Stimulated activated naive CD4-positive, alpha-beta T cell treated with Interleukin-2 at 50 U/mL for 16 hours (primary cell): Measurements from ENCODE around the gene TMEM95.

ENCODE experiments used
- DNase-seq: peaks from one replicate; lab custom pipeline; 2025; lab: John Stamatoyannopoulos, UW

TMEM95 gene

DNA sequence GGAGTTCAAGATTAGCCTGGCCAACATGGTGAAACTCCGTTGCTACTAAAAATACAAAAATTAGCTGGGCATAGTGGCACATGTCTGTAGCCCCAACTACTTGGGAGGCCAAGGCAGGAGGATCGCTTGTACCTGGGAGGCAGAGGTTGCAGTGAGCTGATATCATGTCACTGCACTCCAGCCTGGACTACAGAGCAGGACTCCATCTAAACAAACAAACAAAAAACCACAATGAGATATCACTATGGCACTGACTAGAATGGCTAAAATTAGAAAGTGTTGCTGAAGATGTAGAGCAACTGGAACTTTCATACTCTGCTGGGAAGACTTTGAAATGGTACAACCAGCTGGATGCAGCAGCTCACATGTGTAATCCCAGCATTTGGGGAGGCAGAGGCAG, 19.4 kb downstream of the TMEM95 start:
- DNase-seq, result no peak

DNA sequence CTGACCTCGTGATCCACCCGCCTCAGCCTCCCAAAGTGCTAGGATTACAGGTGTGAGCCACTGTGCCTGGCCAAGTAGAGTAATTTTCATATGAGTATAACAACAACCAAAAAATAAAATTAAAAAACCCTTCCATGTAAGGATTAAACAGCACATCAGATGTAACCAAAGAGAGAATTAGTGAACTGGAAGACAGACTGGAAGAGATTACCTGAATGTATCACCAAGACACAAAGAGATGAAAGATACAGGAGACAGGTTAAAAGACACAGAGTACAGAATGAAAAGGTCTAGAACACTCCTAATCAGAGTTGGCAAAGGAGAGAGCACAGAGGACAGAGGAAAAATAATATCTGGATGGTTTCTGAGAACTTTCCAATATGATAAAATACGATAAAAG, 24.2 kb downstream of the TMEM95 start:
- no peak for DNase-seq

DNA sequence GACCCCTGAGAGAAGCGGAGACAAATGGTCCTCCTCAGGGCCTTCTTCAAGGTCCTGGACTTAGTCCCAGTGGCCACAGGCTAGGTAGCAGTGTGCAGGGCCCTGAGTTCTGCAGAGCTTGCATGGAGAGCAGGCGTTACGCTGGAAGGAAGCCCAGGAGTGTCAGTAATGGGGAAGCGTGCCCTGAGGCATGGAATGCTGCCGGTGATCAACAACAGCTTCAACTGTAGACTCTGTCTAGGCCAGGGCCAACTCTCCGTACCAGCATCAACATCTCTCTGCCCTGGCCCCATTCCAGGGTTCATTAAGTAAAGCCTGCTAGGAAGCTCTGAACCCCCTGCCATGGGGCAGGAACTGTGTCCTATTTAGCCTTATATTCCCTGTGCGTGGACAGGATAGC, 25.4 kb downstream of the TMEM95 start:
- no peak for DNase-seq

DNA sequence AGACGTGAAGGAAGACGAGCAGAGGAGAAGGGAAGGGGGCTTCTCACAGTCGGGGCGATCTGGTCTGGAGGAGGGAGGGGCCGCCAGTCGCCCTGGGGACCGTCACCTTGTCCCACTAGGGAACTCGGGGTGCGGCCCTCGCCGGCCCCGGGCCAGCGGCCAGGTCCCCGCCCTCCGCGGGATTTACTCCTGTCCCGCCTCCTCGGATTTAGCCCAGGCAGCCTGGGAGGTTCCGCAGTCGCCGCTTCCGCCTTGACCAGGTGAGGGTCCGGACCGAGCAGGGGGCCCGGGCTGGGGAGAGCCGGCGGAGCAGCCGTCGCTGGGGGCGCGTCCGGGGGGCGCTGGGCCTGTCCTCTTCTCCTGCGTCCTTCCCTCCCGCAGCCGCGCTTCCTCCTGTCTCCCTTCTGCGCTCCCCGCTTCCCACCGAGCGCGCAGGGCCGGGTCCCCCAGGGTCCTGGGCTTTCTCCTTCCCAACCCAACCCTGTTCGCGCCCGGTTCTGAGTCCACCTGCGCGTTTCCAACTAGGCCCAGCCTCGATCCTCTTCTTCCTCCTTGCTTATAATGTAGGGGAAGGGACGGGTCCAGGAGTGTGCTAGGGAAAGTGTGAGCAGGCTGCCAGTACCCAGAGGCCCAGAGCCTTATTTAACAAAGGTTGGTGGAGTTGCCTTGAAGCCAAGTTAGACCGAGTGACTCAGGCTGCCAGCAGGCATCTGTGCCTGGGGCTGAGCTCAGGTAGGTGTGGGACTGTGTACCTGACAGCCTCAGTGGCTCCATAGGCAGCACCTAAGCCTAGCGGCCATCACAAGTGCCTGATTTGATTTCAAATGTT, 26.1 kb downstream of the TMEM95 start, which contains the start of gene TNK1:
Gene TNK1 (plus strand): TSS at position 235 of the 829 bp plus-strand sequence. CDS start 1,838 bp downstream, outside the sequence.
- DNase-seq, result no peak

DNA sequence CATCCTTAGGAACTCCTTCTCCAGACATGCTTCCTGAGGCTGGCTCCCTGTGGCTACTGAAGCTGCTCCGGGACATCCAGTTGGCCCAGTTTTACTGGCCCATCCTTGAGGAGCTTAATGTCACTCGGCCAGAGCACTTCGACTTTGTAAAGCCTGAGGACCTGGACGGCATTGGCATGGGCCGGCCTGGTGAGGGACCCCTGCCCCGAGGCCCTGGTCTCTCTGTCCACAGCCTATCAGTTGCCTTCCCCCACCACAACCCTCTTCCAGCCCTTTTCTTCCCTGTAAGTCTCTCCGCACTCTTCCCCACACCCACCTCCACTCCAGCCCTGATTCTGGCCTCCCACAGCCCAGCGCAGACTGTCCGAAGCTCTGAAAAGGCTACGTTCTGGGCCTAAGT, 27.9 kb downstream of the TMEM95 start:
- DNase-seq, result no peak

DNA sequence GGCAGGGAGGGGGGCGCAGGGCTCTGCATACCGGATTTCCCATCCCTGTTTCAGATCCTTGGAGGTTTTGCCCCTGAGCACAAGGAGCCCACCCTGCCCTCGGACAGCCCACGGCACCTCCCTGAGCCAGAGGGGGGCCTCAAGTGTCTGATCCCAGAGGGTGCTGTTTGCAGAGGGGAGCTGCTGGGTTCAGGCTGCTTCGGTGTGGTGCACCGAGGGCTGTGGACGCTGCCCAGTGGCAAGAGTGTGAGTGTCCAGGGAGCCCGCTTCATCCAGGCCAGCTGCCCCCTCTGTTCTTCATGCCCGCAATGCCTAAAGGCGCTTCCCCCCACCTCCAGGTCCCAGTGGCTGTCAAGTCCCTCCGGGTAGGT, 28.4 kb downstream of the TMEM95 start:
- DNase-seq, result no peak

DNA sequence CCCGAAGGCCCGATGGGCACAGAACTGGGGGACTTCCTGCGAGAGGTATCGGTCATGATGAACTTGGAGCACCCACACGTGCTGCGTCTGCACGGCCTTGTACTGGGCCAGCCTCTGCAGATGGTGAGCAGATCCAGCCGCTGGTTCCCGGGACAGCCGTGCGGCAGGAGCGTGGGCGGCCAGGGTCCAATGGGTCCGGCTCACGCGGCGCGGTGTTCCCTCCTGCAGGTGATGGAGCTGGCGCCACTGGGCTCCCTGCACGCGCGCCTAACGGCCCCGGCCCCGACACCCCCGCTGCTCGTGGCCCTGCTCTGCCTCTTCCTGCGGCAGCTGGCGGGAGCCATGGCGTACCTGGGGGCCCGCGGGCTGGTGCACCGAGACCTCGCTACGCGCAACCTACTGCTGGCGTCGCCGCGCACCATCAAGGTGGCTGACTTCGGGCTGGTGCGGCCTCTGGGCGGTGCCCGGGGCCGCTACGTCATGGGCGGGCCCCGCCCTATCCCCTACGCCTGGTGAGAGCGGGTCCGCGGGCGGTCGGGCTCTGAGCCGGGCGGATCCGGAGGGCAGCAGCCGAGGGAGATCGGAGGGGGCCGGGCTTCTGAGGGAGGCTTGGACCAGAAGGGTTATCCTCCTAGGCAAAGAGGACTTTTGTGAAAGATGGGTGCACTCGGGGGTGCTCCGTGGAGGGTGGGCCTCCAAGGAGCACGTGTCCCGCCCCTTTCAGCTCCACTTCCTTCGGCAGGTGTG, 29.0 kb downstream of the TMEM95 start:
- DNase-seq, result peak; percentile 71

DNA sequence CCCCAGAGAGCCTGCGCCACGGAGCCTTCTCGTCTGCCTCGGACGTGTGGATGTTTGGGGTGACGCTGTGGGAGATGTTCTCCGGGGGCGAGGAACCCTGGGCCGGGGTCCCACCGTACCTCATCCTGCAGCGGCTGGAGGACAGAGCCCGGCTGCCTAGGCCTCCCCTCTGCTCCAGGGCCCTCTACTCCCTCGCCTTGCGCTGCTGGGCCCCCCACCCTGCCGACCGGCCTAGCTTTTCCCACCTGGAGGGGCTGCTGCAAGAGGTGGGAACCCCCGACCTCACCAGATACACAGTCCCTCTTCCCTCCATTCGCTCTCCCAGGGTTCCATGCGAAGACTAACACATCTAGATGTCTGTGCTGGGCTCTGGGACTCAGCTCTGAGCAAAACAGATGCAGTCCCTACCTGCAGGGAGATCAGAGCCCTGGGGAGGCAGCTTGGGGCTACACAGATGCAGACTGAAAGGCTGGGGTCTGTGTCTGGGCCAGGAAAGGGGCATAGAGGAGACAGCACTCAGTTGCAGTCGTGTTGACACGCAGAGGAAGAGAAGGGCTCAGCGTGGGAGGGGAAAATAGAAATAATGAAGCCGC, 29.6 kb downstream of the TMEM95 start:
- no peak for DNase-seq

DNA sequence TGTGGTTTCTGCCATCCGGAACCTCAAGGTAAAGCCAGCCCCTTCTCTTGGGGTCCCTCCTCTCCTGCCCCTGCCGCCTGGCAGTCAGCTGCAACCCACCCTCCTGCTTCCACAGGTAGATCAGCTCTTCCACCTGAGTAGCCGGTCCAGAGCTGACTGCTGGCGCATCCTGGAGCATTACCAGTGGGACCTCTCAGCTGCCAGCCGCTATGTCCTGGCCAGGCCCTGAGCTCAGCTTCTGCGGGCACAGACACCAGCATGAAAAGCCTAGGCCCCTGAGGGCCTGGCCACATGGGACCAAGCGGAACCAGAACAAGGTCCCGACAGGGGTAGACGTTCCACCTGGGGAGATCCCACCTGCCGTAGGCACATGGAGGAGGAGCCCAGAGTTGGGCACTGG, 33.9 kb downstream of the TMEM95 start:
- DNase-seq, result no peak

DNA sequence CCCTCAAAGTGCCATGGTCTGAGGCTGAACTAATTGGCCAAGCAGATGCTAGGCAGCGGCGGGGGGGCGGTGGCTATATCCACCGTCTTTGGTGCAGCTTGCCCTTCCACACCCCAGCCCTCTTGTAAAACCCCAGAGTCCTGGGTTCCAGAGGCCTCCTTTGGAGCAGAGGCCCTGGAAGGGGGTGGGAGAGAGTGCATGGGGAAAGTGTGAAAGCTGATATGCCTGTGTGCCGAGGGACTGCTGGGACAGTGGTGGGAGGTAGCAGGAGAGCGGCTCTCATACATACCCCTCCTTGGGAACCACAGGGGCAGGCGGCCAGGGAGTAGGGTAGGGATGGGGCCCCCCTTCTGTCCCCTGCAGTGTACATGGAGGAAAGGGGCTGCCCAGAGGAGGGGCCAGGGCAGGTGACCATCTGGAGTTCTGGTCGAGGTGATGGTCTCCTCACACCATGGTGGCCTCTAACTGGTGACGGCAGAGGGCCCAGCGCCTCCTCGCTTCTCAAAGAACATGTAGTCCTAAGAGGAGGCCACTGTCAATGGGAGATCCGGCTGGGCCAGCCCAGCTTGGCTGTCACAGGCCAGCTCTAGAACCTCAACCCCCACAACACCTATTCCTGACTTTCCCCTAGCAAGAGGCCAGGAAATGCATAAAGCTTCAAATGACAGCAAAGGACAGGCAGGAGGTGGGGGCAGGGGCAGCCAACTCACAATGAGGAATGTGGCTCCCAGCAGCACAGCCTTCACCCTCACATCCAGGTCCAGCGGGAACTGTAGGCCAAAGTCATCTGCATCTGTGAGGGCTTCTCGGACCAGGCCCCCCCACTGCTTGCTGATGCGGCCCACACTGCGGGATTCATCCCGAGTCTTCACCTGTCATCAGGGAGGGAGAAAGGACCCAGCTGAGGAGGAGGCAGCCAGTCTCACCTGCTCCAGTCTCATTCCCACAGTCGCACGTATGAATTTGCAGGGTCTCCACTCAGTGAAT, 35.3 kb downstream of the TMEM95 start:
- no peak for DNase-seq

DNA sequence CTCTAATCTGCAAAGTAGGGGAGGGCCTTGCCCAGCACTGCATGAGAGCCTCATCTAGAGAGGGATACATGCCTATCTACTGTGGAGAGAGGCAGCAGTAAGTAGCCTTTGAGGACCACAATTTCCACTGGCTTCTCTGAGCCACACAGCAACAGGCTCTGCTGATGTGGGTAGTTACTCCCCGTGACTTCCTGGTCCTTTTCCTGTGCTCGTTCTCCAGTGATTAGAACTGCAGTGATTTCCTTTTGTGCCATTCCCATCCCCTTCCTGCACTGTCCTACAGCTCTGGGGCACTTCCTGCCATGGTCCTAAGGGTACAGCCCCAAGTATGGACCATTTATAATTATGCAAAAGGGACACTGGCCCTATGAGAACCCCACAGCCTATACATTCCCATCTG, 36.4 kb downstream of the TMEM95 start:
- DNase-seq, result no peak

DNA sequence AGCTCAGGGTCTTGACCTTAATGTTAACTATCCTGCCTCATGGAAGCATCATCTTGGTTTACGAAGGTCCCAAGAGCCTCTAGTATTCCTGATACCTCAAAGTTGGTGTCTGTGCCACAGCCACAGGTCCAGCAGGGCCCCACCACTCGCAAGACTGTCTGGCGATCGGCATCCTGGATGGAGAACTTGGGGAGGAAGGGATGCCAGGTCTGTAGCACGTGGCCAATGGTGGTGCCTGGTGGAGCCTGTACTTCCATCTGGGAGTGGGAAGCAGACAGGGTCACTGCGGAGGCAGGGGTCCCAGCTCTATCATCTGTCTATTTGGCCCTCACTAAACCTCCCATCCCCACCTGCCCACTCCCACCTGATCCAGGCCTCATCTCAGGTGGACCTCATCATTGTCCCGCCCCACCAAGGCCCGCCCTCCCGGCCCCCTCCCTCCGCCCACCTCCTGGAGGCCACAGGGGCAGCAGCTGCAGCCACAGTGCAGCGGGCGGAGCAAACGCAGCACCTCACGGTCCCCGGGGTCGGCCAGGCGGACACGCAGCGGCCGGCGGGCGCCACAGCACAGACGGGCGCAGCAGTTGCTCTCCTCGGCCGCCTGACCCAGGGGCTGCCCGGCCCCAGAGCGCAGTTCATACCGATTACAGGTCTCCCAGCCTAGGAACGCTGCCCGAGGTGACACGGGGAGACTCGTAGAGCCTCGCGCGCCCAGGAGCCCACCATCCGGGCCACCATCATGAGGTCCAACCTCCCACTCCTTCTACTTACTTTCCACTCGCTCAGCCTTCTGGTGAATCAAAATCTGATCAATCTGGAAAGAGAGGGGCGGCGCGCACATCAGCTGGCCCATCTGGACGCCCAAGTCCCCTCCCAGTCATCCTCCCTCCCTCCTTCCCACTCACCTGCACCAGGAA, 38.0 kb downstream of the TMEM95 start:
- DNase-seq, result no peak

DNA sequence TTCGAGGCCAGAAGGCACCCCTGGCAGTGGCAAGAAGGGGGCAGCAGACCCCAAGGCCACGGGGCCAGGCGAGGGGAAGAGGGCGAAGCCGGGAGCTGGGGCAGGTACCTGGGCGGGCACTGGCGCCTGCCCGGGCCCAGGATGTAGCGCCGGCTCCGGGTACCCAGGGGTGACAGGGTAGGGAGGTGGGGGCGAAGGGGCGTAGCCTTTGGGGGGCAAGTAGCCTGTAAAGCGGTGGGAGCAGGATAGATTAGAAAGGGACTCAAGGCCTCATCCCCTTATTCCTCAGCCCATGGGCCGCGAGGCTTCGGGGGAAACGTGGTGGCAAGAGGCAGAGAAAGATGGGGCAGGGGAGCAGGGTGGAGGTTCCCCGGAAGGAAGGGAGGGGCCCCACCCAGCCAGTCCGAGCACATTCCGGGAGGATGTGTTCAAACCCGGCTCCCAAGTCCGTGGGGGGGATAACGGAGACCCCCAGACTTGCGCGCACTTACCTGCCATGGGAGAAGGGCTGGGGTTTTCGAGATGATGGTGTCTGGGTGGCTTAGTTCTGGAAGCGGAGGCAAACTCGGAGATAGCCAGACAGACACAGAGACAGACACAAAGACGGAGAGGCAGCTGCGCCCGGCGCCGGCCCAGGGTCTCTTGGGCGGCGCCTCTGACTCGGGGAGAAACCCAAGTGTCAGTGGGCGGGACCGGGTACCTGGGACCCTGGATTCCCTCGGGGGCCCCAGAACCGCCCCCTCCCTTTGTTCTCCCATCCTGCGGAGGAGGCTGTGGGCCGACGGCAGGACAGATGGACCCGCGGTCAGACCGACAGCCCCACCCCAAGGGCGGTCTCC, 38.9 kb downstream of the TMEM95 start:
- peak; percentile 50 for DNase-seq

DNA sequence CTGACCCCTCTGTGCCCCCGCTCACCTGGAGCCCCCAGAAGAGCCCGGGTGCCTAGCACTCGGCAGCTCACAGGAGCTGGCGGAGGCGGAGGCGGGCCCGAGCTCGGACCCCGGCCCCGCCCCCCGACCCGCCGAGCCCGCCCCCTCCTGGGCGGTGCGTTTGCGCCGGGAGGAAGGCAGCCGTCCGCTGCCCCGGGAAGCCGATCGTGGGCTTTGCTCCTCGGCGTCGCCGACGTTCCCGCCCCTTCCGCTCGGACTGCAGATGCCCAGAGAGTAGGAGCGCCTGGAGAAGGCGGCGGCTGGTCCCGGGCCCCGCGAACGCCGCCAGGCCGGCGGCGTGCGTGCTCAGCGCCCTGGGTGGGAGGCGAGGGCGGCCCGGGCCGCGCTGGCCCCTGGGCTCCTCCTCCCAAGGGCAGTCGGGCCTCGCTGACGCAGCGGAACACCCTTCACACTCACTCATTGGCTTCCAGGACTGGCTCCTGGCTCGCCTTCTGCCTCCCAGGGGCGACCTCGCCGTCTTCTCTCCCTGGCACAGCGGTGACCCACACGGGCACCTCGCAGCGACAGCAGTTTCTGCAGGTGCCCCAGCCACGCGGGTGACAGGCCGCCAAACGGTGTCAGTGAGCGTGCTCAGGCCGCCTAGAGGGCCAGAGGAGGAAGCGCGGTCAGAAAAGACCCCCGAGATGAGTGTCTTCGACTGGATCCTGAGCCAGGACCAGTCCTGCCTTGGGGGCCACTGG, 39.7 kb downstream of the TMEM95 start, which contains the start of gene PLSCR3:
Gene PLSCR3 (minus strand): TSS at position 74 of the 740 bp plus-strand sequence. CDS start 415 bp downstream, outside the sequence.
- DNase-seq, result peak; percentile 77

DNA sequence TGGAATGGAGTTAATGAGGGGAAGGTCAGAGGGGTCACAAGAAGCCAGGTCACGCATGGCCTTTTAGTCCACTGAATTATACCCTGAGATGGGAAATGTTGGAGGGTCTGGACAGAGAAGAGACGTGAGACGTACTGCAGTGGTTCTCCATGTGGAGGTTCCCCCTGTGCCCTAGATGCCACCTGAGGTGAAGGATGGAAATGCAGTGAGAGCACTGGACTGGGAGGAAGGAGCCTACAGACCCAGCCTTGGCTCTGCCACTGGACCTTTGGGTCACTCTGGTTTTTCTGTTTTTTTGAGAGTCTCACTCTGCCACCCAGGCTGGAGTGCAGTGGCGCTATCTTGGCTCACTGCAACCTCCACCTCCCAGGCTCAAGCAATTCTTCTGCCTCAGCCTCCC, 41.2 kb downstream of the TMEM95 start:
- no peak for DNase-seq

DNA sequence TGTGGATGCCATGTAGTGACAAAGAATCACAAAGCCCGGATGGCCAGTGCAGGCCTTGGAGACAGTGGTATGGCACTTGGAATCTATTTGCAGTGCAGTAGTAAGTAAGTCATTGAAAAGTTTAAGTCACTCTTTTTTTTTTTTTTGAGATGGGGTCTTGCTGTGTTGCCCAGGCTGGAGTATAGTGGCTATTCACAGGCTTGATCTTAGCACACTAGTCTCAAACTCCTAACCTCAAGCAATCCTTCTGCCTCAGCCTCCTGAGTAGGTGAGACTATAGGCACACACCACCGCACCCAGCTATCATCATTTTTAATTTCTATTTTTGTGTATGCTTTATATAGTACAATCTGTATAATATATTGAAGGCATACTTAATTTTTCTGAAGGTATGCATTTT, 43.7 kb downstream of the TMEM95 start:
- DNase-seq, result no peak

DNA sequence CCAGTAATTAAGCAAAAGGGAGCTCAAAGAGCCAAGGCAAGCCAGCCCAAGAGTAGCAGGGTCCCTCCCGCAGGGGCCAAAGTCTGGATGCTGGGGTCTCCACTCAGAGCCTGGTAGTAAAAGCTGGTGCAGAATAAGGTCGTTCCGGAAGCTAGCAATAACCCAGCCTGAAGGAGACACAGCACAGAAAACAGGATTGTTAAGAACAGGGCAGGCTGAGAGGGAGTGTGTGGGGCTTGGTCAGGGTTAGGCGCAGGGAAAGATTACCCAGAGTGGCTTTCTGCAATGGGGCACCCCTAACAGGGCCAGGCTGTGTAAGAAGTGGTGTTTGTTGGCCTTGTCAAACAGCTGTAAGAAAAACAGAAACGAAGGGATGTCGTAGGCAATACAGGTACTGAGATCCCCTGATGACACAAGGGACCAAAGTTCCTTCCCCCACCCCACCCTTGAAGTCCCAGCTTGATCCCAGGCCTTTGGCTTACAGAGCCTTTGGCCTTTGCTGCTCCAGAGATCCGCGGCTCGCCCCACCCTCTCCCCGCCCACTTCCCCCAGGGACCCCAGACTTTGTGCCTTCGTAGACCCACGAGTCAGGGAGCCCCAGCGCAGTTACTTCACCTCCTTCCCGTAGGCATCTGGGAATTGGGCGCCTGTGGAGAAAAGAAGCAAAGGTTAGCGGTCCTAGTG, 48.2 kb downstream of the TMEM95 start:
- DNase-seq, result peak; percentile 15

DNA sequence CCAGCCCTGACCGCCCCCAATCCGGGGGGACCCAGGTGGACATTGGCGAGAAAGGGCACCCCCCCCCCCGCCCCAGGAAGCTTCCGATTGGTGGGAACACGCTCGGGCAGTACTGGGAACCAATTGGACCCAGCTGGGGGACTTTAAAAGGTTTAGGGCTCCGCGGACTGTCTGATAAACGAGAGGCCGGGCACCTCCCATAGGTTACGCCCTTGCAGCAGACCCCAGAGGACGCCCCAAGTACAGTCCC, 48.7 kb downstream of the TMEM95 start:
- DNase-seq, result no peak
